Endothelial cell (in vitro differentiated cells): ENCODE data around the gene APC. TPM values are rescaled to one million over a fixed set of nuclear protein-coding genes. Genes with fewer than 3 reads are reported as not detected.

Experiments
- DNase-seq: peaks from one replicate; pipeline ENCODE4 v3.0.0; 2021; ENCODE audit warnings: low spot score
- H3K27ac Mint-ChIP-seq: one replicate; pipeline ENCODE4 v1.8.0; 2021; ENCODE audit warnings: mixed read lengths, inconsistent platforms; ENCODE audit not compliant: unreplicated experiment
- H3K27me3 Mint-ChIP-seq: one replicate; pipeline ENCODE4 v1.8.0; 2021; ENCODE audit warnings: mild to moderate bottlenecking, moderate library complexity, mixed read lengths, inconsistent platforms; ENCODE audit not compliant: unreplicated experiment
- H3K36me3 Mint-ChIP-seq: one replicate; pipeline ENCODE4 v1.8.0; 2021; ENCODE audit warnings: mild to moderate bottlenecking, low read depth, mixed read lengths, inconsistent platforms; ENCODE audit not compliant: unreplicated experiment
- H3K4me1 Mint-ChIP-seq: one replicate; pipeline ENCODE4 v1.8.0; 2021; ENCODE audit warnings: mild to moderate bottlenecking, mixed read lengths, inconsistent platforms; ENCODE audit not compliant: unreplicated experiment
- H3K4me3 Mint-ChIP-seq: one replicate; pipeline ENCODE4 v1.8.0; 2021; ENCODE audit warnings: mild to moderate bottlenecking, mixed read lengths, inconsistent platforms; ENCODE audit not compliant: unreplicated experiment
- H3K9me3 Mint-ChIP-seq: one replicate; pipeline ENCODE4 v1.8.0; 2021; ENCODE audit warnings: mixed read lengths, inconsistent platforms; ENCODE audit not compliant: unreplicated experiment
- total RNA-seq: library from RNA; stranded (reverse); fragmentation: NEBNext Ultra II Directional; extraction: Animal tissue kit (Norgen Biotek cat#: 25700); gene quantifications from one replicate; pipeline ENCODE4 v1.2.1, GENCODE V29; 2021; ENCODE audit not compliant: unreplicated experiment
- TF ChIP-seq, protein P1 (sequence below): fragments of 200-600 bp; sonication (generic); IDR thresholded peaks from one replicate; pipeline ENCODE4 v1.5.0; 2021; ENCODE audit warnings: antibody characterized with exemption; ENCODE audit not compliant: unreplicated experiment

Gene APC
- total RNA-seq, 1 donor from 2014 or later, result 66.5 TPM

DNA sequence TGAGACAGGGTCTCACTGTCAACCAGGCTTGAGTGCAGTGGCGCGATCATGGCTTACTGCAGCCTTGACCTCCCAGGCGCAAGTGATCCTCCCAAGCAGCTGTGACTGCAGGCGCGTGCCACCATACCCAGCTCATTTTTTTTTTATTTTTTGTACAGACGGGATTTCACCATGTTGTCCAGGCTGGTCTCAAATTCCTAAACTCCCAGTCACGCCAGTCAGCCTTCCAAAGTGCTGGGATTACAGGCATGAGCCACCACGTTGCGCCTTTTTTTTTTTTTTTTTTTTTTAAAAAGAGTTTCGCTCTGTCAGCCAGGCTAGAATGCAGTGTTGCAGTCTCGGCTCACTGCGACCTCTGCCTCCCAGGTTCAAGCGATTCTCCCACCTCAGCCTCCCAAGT is 96.3 kb downstream of the APC start:
- H3K27ac Mint-ChIP-seq, result no peak overlapping the region
- peaks cover 44% of the 10 kb centered on the region for H3K36me3 Mint-ChIP-seq
- DNase-seq, result no peak
- H3K4me1 Mint-ChIP-seq, result no peaks in the 10 kb centered on the region
- no peaks in the 10 kb centered on the region for H3K27me3 Mint-ChIP-seq
- H3K4me3 Mint-ChIP-seq, result no peak overlapping the region
- H3K9me3 Mint-ChIP-seq, result no peaks in the 10 kb centered on the region
- TF ChIP-seq, protein P1, sequence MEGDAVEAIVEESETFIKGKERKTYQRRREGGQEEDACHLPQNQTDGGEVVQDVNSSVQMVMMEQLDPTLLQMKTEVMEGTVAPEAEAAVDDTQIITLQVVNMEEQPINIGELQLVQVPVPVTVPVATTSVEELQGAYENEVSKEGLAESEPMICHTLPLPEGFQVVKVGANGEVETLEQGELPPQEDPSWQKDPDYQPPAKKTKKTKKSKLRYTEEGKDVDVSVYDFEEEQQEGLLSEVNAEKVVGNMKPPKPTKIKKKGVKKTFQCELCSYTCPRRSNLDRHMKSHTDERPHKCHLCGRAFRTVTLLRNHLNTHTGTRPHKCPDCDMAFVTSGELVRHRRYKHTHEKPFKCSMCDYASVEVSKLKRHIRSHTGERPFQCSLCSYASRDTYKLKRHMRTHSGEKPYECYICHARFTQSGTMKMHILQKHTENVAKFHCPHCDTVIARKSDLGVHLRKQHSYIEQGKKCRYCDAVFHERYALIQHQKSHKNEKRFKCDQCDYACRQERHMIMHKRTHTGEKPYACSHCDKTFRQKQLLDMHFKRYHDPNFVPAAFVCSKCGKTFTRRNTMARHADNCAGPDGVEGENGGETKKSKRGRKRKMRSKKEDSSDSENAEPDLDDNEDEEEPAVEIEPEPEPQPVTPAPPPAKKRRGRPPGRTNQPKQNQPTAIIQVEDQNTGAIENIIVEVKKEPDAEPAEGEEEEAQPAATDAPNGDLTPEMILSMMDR, result no peak

DNA sequence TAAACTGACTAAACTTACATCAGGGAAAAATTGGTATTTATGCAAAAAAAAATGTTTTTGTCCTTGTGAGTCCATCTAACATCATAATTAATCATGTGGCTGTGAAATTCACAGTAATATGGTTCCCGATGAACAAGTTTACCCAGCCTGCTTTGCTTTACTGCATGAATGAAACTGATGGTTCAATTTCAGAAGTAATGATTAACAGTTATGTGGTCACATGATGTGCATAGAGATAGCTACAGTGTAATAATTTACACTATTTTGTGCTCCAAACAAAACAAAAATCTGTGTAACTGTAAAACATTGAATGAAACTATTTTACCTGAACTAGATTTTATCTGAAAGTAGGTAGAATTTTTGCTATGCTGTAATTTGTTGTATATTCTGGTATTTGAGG is 106.8 kb downstream of the APC start:
- Mint-ChIP-seq H3K4me1 (peaks cover 4% of the 10 kb centered on the region), H3K9me3 (no peaks in the 10 kb centered on the region), H3K4me3 (no peak overlapping the region), H3K27ac (no peak overlapping the region), H3K36me3 (peaks cover 33% of the 10 kb centered on the region), H3K27me3 (no peaks in the 10 kb centered on the region)
- no peak for DNase-seq
- TF ChIP-seq, protein P1, result no peak

DNA sequence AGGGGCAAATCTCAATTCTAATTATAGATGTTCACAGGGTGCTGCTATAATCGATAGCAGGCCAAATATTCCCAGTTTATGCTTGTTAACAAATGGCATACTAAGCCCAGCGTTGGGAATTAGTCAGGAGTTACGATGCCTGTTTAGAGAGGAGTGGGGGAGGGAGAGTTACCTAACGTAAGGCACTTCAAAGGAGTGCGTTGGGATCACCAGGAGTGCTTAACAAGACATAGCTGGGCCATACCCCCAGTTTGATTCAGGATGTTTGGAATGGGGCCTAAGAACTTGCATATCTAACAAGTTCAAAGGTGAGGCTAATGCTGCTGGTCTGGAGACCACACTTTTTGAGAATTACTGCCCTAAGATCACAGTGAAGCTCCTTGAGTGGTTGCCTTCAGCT is 108.9 kb downstream of the APC start:
- no peak overlapping the region for H3K4me3 Mint-ChIP-seq
- peaks cover 13% of the 10 kb centered on the region for H3K36me3 Mint-ChIP-seq
- no peak for DNase-seq
- no peaks in the 10 kb centered on the region for H3K27me3 Mint-ChIP-seq
- H3K4me1 Mint-ChIP-seq, result peaks cover 4% of the 10 kb centered on the region
- H3K9me3 Mint-ChIP-seq, result no peaks in the 10 kb centered on the region
- TF ChIP-seq, protein P1, result no peak
- no peak overlapping the region for H3K27ac Mint-ChIP-seq

DNA sequence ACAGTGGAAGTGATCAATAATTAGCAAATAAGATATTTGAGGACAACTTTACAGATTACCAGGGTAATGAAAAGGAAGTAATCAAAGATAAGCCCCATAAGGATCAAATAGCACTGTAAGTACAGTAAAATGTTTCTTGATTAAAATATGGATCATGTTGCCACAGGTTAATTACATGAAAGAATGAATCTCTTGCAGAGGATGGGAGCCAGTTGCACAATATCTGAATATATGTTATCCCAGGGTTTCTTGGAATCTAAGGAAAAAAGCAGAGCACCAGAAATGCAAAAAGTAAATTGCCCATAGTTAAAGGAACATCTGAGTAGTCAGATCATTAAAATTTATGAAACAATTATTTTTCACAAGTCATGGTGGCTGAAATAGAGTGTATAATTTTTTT is 109.6 kb downstream of the APC start:
- H3K9me3 Mint-ChIP-seq, result no peaks in the 10 kb centered on the region
- H3K27me3 Mint-ChIP-seq, result no peaks in the 10 kb centered on the region
- peaks cover 7% of the 10 kb centered on the region for H3K36me3 Mint-ChIP-seq
- DNase-seq, result no peak
- H3K27ac Mint-ChIP-seq, result no peak overlapping the region
- peaks cover 4% of the 10 kb centered on the region for H3K4me1 Mint-ChIP-seq
- no peak overlapping the region for H3K4me3 Mint-ChIP-seq
- TF ChIP-seq, protein P1, result no peak

DNA sequence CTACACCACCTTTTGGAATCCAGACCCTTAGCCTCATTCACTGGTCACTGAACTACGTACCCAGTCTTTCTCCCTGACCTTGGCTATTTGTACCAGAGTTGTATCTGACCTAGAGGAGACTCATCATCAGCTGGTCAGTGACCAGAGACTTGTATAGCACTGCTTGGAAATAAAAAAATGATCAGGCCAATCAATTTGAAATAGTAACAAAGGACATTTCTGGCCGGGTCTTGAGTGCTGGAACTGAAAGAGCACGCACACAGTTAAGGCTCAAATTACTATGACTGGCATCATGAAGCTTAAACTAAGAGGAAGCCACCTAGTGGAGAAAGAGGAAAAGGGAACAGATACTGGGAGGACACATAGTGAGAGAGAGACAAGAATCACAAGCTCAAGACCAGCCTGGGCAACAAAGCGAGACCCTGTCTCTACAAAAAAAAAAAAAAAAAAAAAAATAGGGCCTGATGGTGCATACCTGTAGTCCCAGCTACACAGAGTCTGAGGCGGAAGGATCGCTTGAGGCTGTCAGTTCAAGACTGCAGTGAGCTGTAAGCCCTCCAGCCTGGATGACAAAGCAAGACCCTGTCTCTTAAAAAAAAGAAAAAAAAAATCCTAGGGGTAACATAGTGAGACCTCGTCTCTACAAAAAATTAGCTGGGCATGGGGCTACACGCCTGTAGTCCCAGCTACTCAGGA is 110.6 kb downstream of the APC start:
- TF ChIP-seq, protein P1, result peak; percentile 71
- no peak for DNase-seq
- H3K27ac Mint-ChIP-seq, result peak overlapping the region; percentile 45
- H3K4me1 Mint-ChIP-seq, result peaks cover 4% of the 10 kb centered on the region
- no peaks in the 10 kb centered on the region for H3K9me3 Mint-ChIP-seq
- H3K4me3 Mint-ChIP-seq, result peak overlapping the region; percentile 39
- H3K36me3 Mint-ChIP-seq, result no peaks in the 10 kb centered on the region
- H3K27me3 Mint-ChIP-seq, result no peaks in the 10 kb centered on the region
